K562 (cell line): ENCODE results near the gene TBC1D32. TPM values are rescaled to one million over a fixed set of nuclear protein-coding genes. Genes with fewer than 3 reads are reported as not detected.

Experiments used
- CXXC5 ChIP-seq: fragments of 250-450 bp; sonication (Bioruptor Pico); IDR thresholded peaks from 2 replicates; pipeline ENCODE4 v1.8.0; 2022; ENCODE audit warnings: inconsistent platforms, mild to moderate bottlenecking, moderate library complexity
- E4F1 ChIP-seq: fragments of 250-450 bp; sonication (Bioruptor Pico); IDR thresholded peaks from 2 replicates; pipeline ENCODE4 v1.5.0; 2021; ENCODE audit warnings: mild to moderate bottlenecking, borderline replicate concordance
- MBD2 ChIP-seq: sonication (generic); IDR thresholded peaks from 2 replicates; pipeline ENCODE4 v1.6.1; 2016; ENCODE audit warnings: low read depth, borderline replicate concordance
- NBN ChIP-seq: fragments of 450-650 bp; IDR thresholded peaks from 2 replicates; pipeline ENCODE4 v1.6.1; 2016; ENCODE audit warnings: low read depth, mild to moderate bottlenecking
- POLR2H ChIP-seq: IDR thresholded peaks from 2 replicates; pipeline ENCODE4 v1.6.1; 2016; ENCODE audit warnings: missing genetic modification characterization, low read depth, mild to moderate bottlenecking, control low read depth, missing compliant biosample characterization, moderate library complexity
- RBBP5 ChIP-seq: fragments of 200-600 bp; sonication (generic); IDR thresholded peaks from 2 replicates; pipeline ENCODE4 v1.6.1; 2012; ENCODE audit warnings: borderline replicate concordance, mild to moderate bottlenecking, low read length, control low read depth, inconsistent platforms; ENCODE audit not compliant: insufficient read depth, poor library complexity, severe bottlenecking
- RFX1 ChIP-seq: fragments of 450-650 bp; IDR thresholded peaks from 2 replicates; pipeline ENCODE4 v1.6.1; 2016; ENCODE audit warnings: mild to moderate bottlenecking, moderate library complexity
- SMAD1 ChIP-seq: fragments of 150-350 bp; IDR thresholded peaks from 2 replicates; pipeline ENCODE4 v1.6.1; 2014; ENCODE audit warnings: low read length, low read depth; ENCODE audit not compliant: partially characterized antibody
- ZBTB11 ChIP-seq, 3 experiments: fragments of 200-800 bp in 1 of 3; fragments of 250-450 bp in 1 of 3; fragments of 450-650 bp in 1 of 3; sonication (Bioruptor Pico) in 1 of 3; sonication (Bioruptor generic) in 1 of 3; formaldehyde crosslinking in 1 of 3; IDR thresholded peaks; 2 replicates each; pipeline versions ENCODE4 v1.6.1 to v1.8.0; 2016 to 2022; ENCODE audit warnings: mild to moderate bottlenecking in 2 of 3, missing genetic modification characterization in 2 of 3, missing compliant biosample characterization in 1 of 3, moderate library complexity in 1 of 3
- ZNF766 ChIP-seq: fragments of 200-800 bp; sonication (Bioruptor generic); conservative IDR thresholded peaks from 2 replicates; pipeline ENCODE4 v1.6.1; 2016; ENCODE audit warnings: missing genetic modification characterization, missing compliant biosample characterization
- ZNF830 ChIP-seq: fragments of 250-450 bp; sonication (Bioruptor Pico); IDR thresholded peaks from 2 replicates; pipeline ENCODE4 v1.5.0; 2021; ENCODE audit warnings: mild to moderate bottlenecking
- polyA plus RNA-seq, 8 experiments: library from polyadenylated mRNA; depleted of rRNA in 4 of 8; stranded (reverse) in 5 of 8; unstranded in 3 of 8; fragments of >200 nt; fragmentation: Nextera tagmentation in 2 of 8; fragmentation: Illumina TruSeq in 1 of 8; extraction: Ambion mirVana in 2 of 8; extraction: Trizol in 1 of 8; gene quantifications; 2 replicates each; pipeline versions ENCODE4 v1.2.1 to v1.2.3, GENCODE V29; 2011 to 2014; ENCODE audit warnings: inconsistent platforms in 1 of 8, missing spikeins in 1 of 8
- total RNA-seq, 7 experiments: library from RNA; depleted of rRNA in 6 of 7; stranded (reverse); fragments of >200 nt in 6 of 7; fragmentation: Illumina TruSeq in 2 of 7; extraction: Trizol in 2 of 7; gene quantifications; 2 replicates each; pipeline versions ENCODE4 v1.2.1 to v1.2.3, GENCODE V29; 2011 to 2021; ENCODE audit warnings: low replicate concordance in 1 of 7
- TF ChIP-seq, protein P1 (sequence below): IDR thresholded peaks from 2 replicates; pipeline ENCODE4 v1.6.1; 2014; ENCODE audit warnings: antibody characterized with exemption
- TF ChIP-seq, protein P2 (sequence below): fragments of 250-450 bp; sonication (Bioruptor Pico); IDR thresholded peaks from 2 replicates; pipeline ENCODE4 v1.5.1; 2021; ENCODE audit warnings: mild to moderate bottlenecking
- TF ChIP-seq, protein P3 (sequence below): sonication (generic); formaldehyde crosslinking; IDR thresholded peaks from 2 replicates; pipeline ENCODE4 v1.8.1; 2023; ENCODE audit warnings: mild to moderate bottlenecking, missing genetic modification reagents

Gene TBC1D32
- total and polyA plus RNA-seq, 9 of the 15 experiments (the other 6 are each of a cell fraction or from before 2014, with no cell fraction given) = 2.5 to 9.6 (median 3.9) TPM

DNA sequence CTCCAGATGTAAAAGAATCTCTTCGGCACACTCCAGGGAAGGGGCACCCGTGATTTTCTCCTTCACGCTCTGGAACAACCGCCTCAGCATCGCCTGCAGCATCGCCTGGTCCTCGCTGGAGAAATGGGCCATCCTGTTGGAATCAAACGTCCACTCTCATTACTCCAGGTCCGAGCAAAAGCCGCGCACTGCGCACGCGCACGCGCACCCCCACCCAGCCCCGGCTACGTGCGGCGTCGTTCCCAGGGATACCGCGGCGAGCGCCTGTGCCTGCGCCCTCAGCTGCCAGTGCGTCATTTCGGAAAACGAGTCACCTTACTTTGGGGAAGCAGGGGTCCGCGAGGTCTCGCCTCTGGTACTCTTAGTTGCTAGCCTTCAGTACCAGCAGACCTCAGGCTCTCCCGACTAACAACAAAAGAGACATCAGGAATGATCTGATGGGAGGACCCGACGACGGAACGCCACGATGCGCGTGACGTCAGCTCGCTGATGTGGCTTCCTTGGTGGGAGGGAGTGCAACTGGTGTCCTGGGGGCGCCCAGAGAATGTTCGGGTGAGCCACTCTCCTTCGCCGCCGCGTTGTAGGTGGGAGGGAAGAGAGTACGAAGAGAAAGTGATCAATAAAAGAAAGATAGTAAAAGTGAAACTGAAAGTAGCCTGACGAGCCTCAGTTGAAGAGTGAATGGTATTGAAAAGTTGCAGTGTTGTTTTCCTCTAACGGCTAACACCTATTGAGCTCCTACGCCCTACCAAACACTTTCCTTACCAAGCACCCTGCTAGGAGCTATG, at the start of gene TBC1D32 (continued):
- TF ChIP-seq, protein P1, sequence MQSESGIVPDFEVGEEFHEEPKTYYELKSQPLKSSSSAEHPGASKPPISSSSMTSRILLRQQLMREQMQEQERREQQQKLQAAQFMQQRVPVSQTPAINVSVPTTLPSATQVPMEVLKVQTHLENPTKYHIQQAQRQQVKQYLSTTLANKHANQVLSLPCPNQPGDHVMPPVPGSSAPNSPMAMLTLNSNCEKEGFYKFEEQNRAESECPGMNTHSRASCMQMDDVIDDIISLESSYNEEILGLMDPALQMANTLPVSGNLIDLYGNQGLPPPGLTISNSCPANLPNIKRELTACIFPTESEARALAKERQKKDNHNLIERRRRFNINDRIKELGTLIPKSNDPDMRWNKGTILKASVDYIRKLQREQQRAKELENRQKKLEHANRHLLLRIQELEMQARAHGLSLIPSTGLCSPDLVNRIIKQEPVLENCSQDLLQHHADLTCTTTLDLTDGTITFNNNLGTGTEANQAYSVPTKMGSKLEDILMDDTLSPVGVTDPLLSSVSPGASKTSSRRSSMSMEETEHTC = no peak
- TF ChIP-seq CXXC5 (peak; percentile 87), ZBTB11 (CRISPR knock-in tag; IDR thresholded peaks at IDR 0.05) (0 out of 6 replicates have a peak, but pooled peaks of 1 of the 3 experiments have one; percentile 24), ZNF830 (CRISPR knock-in tag) (no peak), ZNF766 (CRISPR knock-in tag) (0 out of 2 replicates have a peak, but pooled peaks have one; percentile 15), E4F1 (no peak), RFX1 (peak; percentile 95), SMAD1 (no peak), NBN (peak; percentile 75), MBD2 (peak; percentile 32; the same call in 1 of the 2 replicates), POLR2H (peak; percentile 63), RBBP5 (peak; percentile 49)
- TF ChIP-seq, protein P2, sequence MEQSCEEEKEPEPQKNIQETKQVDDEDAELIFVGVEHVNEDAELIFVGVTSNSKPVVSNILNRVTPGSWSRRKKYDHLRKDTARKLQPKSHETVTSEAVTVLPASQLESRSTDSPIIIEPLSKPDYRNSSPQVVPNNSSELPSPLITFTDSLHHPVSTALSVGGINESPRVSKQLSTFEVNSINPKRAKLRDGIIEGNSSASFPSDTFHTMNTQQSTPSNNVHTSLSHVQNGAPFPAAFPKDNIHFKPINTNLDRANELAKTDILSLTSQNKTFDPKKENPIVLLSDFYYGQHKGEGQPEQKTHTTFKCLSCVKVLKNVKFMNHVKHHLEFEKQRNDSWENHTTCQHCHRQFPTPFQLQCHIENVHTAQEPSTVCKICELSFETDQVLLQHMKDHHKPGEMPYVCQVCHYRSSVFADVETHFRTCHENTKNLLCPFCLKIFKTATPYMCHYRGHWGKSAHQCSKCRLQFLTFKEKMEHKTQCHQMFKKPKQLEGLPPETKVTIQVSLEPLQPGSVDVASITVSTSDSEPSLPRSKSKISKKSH (CRISPR knock-in tag) = no peak
- TF ChIP-seq, protein P3, sequence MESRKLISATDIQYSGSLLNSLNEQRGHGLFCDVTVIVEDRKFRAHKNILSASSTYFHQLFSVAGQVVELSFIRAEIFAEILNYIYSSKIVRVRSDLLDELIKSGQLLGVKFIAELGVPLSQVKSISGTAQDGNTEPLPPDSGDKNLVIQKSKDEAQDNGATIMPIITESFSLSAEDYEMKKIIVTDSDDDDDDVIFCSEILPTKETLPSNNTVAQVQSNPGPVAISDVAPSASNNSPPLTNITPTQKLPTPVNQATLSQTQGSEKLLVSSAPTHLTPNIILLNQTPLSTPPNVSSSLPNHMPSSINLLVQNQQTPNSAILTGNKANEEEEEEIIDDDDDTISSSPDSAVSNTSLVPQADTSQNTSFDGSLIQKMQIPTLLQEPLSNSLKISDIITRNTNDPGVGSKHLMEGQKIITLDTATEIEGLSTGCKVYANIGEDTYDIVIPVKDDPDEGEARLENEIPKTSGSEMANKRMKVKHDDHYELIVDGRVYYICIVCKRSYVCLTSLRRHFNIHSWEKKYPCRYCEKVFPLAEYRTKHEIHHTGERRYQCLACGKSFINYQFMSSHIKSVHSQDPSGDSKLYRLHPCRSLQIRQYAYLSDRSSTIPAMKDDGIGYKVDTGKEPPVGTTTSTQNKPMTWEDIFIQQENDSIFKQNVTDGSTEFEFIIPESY (CRISPR knock-in tag) = peak; percentile 80
